H1 (cell line): ENCODE results near the gene CYP27C1. TPM values are rescaled to one million over a fixed set of nuclear protein-coding genes. Genes with fewer than 3 reads are reported as not detected.

ENCODE experiments used
- CHD7 ChIP-seq: fragments of 300-600 bp; sonication (generic); IDR thresholded peaks from 2 replicates; pipeline ENCODE4 v1.7.1; 2012; ENCODE audit warnings: low read length, moderate library complexity, mild to moderate bottlenecking, inconsistent platforms; ENCODE audit not compliant: insufficient replicate concordance
- MAFK ChIP-seq: IDR thresholded peaks from 2 replicates; pipeline ENCODE4 v1.6.1; 2012; ENCODE audit warnings: low read depth, mild to moderate bottlenecking, improper control_type of control experiment, low read length
- SIX5 ChIP-seq: IDR thresholded peaks from 2 replicates; pipeline ENCODE4 v1.6.1; 2011; ENCODE audit warnings: mild to moderate bottlenecking, low read depth, low read length
- SUZ12 ChIP-seq: fragments of 200-600 bp; sonication (generic); IDR thresholded peaks from 2 replicates; pipeline ENCODE4 v1.6.1; 2012; ENCODE audit warnings: mild to moderate bottlenecking, inconsistent platforms, low read length, moderate library complexity, mixed read lengths
- polyA plus RNA-seq, 7 experiments: library from polyadenylated mRNA; depleted of rRNA in 3 of 7; stranded (reverse) in 5 of 7; unstranded in 2 of 7; fragments of >200 nt in 5 of 7; fragments of 200-250 nt in 2 of 7; gene quantifications; 1 replicate in 5 of 7; 2 replicates in 1 of 7; 4 replicates in 1 of 7; pipeline versions ENCODE4 v1.2.1 to v1.2.3, GENCODE V29; 2011 to 2013; ENCODE audit warnings: missing spikeins in 2 of 7, mixed read lengths in 2 of 7
- total RNA-seq: library from RNA; stranded (reverse); fragmentation: NEBNext Ultra II Directional; extraction: Animal tissue kit (Norgen Biotek cat#: 25700); gene quantifications from 2 replicates; pipeline ENCODE4 v1.2.1, GENCODE V29; 2021

Gene CYP27C1
- total and polyA plus RNA-seq, 2 of the 8 experiments (the other 6 are each of a cell fraction or from before 2014, with no cell fraction given): 1.3 to 3.2 TPM

GRCh38 chr2:127173057-127173456 is 47.0 kb downstream of the CYP27C1 start (continued):
- no peak for TF ChIP-seq CHD7
- TF ChIP-seq MAFK: no peak
- TF ChIP-seq SIX5: no peak
- no peak for TF ChIP-seq SUZ12
